Panc1 (cell line): ENCODE results near the gene AGBL1.

Experiments used
- POLR2AphosphoS5 ChIP-seq: IDR thresholded peaks from 2 replicates; pipeline ENCODE4 v1.6.1; 2012; ENCODE audit warnings: mild to moderate bottlenecking, low read depth, low read length, moderate library complexity
- REST ChIP-seq, 2 experiments: IDR thresholded peaks; 2 replicates each; pipeline ENCODE4 v1.6.1; 2011 to 2012; ENCODE audit warnings: low read depth in 2 of 2, control low read depth in 1 of 2, low read length in 1 of 2, mild to moderate bottlenecking in 1 of 2, moderate library complexity in 1 of 2; ENCODE audit not compliant: insufficient read depth in 1 of 2
- TCF7L2 ChIP-seq: IDR thresholded peaks from 2 replicates; pipeline ENCODE4 v1.6.1; 2011; ENCODE audit warnings: mild to moderate bottlenecking, low read depth, low read length, inconsistent platforms
- TF ChIP-seq, protein P1 (sequence below): fragments of 450-650 bp; IDR thresholded peaks from 2 replicates; pipeline ENCODE4 v1.5.1; 2017; ENCODE audit warnings: mild to moderate bottlenecking

DNA sequence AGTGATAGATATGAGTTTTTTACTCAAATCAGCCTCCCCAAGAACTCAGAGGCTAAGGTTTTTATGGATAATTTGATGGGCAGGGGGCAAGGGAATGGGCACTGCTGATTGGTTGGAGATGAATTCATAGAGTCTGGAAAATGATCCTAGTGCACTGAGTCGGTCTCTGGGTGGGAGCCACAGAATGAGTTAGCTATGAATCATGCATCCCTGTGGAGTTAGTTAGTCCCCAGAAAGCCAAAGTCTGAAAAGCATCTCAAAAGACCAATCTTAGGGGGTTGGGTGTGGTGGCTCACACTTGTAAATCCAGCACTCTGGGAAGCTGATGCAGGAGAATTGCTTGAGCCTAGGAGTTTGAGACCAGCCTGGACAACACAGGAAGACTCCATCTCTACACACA is 516.1 kb downstream of the AGBL1 start:
- TF ChIP-seq, protein P1, sequence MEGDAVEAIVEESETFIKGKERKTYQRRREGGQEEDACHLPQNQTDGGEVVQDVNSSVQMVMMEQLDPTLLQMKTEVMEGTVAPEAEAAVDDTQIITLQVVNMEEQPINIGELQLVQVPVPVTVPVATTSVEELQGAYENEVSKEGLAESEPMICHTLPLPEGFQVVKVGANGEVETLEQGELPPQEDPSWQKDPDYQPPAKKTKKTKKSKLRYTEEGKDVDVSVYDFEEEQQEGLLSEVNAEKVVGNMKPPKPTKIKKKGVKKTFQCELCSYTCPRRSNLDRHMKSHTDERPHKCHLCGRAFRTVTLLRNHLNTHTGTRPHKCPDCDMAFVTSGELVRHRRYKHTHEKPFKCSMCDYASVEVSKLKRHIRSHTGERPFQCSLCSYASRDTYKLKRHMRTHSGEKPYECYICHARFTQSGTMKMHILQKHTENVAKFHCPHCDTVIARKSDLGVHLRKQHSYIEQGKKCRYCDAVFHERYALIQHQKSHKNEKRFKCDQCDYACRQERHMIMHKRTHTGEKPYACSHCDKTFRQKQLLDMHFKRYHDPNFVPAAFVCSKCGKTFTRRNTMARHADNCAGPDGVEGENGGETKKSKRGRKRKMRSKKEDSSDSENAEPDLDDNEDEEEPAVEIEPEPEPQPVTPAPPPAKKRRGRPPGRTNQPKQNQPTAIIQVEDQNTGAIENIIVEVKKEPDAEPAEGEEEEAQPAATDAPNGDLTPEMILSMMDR = no peak
- no peak for TF ChIP-seq TCF7L2
- TF ChIP-seq REST (IDR thresholded peaks at IDR 0.05; ENCODE audit: insufficient read depth in 1 of 2, low read depth in 2 of 2, low read length in 1 of 2) = no peak
- TF ChIP-seq POLR2AphosphoS5 = no peak
